Fibroblast of gingiva (primary cell): ENCODE measurements around the gene PPARD.
"Not testable (repeated sequence)": the region's sequence is repeated elsewhere in the genome, so short reads cannot be mapped to it uniquely, and the experiment has no call there.

Source experiments
- DNase-seq: peaks from one replicate; pipeline ENCODE4 v3.0.0-alpha.2; 2011; ENCODE audit warnings: low read depth

PPARD gene

DNA sequence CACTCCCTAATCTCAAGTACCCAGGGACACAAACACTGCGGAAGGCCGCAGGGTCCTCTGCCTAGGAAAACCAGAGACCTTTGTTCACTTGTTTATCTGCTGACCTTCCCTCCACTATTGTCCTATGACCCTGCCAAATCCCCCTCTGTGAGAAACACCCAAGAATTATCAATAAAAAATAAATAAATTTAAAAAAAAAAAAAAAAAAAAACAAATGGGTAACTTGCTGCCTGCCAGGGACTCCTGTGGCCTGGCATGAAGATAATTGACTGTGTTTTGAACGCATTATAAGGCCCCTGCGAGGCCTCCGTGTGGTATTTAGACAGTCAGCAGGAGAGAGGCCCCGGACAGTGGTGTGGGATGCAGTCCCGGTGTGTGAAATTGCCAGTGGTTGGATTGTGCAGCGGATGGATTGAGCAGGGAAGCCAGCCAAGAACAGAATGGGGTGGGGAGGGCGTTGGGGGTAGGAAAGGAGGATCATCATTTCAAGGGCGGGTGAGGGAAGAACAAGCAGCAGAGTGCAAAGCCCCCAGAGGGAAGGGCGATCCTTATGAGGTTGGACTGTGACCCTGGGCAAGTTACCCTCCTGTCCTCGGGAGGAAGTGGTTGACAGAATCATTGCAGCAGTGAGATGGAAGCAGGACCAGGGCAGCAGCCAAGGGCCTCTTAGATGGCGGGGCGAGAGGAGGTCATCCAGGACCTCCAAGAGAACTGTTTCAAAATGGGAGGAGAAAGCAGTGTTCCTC, 43.3 kb downstream of the PPARD start:
- peak; percentile 71 for DNase-seq

- no peak for DNase-seq
These were observed 44.6 kb downstream of the PPARD start for GRCh38 chr6:35386989-35387388.

- no peak for DNase-seq
These were observed 45.7 kb downstream of the PPARD start for GRCh38 chr6:35388030-35388429.

DNA sequence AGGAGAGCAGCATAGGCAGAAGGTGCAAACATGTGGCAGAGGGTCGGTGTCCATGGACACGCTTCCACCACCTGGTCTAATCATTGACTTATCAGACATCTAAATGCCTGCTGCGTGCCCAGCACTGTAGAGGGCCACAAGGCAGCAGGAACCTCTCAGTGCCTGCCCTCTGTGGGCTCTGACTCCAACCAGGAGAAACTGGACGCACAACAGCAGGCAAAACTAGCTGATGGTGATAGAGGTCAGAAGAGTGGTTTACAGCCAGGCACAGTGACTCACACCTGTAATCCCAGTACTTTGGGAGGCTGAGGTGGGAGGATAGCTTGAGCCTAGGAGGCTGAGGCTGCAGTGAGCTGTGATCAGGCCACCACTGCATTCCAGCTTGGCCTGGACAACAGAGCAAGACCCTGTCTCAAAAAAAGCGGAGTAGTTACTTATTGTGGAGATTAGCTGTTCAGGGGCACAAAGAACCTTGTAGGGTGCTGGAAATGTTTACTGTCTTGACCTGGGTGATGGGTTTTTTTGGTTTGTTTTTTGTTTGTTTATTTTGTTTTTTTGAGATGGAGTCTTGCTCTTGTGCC, 46.5 kb downstream of the PPARD start:
- no peak for DNase-seq

DNA sequence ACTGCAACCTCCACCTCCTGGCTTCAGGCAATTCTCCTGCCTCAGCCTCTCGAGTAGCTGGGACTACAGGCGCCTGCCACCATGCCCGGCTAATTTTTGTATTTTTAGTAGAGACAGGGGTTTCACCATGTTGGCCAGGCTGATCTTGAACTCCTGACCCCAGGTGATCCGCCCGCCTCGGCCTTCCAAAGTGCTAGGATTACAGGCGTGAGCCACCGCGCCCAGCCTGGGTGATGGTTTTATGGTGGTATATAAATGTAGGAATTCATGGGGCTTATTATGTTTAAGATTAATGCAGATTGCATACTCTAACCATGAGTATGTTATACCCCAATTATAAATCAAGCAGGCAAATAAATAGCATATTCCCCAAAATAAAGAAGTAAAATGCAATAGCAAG, 47.0 kb downstream of the PPARD start:
- DNase-seq = not testable (repeated sequence)

- peak; percentile 34 for DNase-seq
These were observed 49.0 kb downstream of the PPARD start for GRCh38 chr6:35391240-35391968.

DNA sequence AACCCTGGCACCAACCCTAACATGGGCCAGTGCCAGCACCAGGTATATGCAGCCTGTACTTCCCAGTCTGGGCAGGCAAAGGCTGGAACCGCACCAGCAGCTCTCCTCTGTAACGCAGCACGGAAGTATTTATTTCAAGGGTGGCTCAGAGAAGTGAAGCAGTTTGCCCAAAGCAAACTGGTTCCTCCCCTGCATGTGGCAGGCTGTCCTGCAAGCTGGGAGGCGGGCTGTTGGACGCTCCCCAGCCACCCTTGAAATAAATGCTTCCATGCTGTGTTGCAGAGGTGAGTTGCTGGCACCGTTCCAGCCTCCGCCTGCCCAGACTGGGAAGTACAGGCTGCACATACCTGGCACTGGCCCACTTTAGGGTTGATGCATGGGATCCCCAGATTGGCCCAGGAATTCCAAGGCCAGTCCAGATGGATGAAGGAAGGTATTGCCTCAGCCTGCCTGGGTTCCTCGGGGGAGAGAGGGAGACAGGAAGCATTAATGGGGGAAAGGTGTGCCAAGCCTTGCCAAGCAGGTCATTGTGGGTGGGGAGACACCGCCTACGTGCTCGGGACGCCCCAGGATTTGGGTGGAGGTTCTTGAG, 49.8 kb downstream of the PPARD start:
- no peak for DNase-seq

DNA sequence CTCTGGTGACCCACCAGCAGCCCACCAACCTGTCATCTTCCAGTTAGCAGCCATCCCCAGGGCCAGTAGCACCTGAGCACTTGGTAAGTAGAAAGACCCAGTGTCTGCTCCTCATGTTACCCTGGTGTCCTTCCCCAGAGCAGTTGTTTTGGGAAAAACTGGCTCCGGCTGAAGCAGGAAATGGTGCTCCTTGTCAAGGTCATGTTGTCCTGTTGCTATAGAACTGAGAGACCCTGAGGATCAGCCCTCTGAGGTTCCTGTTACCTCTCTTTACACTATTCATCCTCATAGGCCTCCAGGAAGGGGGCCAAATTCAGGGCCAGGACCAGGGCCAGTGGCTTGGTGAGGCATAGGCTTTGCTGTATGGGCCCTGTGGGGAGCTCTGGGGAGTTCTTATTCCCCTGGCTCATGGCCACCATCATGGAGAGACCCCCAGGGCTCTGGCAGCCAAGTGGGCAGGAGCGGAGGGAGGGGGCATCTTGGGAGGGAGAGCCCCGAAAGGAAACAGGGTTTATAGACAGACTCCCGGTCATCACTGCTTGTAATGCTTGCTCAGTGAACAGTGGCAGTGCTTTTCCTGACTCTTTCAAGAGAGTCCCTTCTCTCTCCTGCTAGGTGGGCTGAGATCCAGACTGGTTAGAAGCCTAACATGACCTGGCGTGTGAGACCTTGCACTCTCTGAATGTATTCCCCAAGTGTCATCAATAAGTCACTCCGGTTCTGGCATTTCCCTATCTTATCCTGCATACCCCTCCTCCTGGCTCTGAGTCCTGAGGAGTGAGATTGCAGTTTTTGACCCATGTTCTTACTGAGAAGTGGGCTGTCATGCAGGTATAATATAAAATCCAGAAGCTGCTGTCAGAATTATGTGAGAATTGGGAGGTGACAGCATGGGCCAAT, 50.7 kb downstream of the PPARD start:
- DNase-seq = no peak

DNA sequence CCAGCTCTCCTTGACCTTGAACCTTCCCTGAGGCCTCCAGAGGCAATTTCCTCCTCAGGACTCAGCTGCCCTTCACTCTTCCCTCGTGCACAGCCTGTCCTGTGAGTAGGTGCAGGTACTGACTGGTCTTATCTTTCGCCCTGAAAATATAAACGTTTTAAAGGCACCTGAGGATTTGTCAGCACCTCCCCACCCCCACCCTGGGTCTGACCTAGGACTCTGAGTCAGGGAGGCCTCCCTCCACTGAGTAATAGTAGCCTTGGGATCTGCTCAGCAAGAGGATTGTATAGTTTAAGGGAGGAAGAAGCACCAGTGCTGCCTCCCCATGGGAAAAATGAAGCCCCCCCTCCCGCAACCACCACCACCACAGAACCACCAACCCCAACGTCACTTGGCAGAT, 54.6 kb downstream of the PPARD start:
- DNase-seq = no peak

DNA sequence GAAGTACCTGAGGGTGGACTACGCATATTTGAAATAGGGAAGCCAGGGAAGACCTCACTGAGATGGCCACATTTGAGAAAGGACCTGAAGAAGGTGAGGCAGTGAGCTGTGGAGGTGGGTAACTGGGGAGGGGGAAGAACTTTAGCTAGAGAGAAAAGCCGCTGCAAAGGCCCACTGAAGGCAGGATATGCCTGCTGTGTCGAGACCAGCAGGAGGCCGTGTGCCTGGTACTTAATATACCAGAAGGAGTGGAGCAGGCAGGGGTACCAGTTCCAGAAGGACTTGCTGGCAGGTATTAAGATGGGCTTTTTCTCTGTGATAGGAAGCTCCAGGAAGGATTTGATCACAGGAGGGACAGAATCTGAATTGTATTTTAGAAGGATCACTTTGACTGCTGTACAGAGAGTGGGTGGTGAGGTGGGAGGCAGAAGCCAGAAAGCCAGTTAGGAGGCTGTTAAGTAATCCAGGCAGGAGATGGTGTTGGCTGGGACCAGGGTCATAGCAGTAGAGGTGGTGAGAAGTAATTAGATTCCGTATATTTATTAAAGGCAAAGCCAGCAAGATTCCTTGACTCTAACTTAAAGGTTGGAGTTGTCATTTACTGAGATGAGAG, 55.6 kb downstream of the PPARD start:
- no peak for DNase-seq

DNA sequence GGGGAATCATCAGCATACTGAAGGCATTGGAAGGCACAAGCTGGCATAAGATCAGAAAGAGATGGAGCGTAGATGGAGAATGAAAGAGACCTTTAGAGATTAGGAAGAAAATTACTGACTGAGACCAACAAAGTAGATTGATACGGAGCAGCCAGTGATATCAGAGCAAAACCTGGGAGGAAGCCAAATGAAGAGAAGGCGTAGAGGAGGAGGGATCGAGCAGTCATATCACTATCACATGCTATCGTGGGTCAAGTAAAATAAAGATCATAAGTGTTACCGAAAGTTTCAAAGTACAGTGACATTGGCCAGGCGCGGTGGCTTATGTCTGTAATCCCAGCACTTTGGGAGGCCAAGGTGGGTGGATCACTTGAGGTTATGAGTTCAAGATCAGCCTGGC, 56.2 kb downstream of the PPARD start:
- DNase-seq = no peak

DNA sequence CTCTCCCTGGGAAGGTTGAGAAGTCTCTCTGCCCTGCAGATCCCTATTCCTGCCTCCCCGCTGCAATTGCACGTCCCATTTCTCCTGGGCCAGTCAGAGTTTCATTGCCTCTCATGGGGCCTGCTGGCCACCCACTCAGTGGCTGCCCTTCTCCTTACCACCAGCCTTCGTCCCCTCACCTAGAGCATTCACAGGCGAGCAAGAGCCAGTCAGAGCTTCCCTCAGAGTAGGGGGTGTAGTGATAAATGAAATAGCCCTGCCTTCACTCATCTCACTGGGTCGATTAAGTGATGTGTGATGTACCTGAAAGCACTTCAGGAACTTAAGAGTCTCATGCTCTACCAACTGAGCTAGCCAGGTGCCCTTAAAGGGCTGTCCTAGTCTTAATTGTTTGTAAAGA, 57.8 kb downstream of the PPARD start:
- no peak for DNase-seq

DNA sequence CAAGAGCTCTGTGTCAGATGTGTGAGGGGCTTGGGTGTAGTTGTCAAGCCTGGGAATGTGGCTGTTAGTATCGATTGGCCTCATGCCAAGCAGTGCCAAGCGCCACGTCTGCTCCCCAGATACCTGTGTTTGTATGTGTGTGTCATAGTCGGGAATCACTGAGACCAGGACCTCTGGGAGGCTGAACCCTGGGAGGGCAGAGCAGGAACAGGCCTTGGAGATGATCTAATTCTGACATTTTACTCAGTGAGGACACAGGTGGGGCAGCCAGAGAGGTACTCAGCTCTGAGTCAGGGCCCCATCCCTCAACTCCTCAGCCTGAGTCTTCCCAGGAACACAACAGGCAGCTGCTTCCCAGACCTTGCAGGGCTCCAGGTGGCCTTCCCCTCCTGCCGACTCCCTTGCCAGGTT, 58.5 kb downstream of the PPARD start:
- DNase-seq = no peak

DNA sequence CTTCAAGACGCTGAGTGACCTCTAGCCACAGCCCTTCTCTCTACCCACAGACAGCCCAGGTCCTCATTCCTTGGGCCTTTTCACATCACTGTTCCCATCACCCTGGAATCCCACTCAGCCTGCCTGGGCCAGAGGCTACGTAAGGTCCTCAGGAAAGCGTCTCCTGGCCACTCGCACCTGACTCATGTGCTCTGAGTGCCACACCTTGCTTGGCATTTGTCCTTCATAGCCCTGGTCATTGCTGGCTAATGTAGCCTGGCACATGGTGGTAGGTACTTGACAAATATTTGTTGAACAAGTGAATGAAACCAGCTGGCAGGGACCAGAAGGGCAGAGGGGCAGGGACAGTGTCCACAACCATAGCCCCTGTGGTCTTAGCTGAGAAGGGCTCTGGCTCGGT, 59.2 kb downstream of the PPARD start:
- no peak for DNase-seq

DNA sequence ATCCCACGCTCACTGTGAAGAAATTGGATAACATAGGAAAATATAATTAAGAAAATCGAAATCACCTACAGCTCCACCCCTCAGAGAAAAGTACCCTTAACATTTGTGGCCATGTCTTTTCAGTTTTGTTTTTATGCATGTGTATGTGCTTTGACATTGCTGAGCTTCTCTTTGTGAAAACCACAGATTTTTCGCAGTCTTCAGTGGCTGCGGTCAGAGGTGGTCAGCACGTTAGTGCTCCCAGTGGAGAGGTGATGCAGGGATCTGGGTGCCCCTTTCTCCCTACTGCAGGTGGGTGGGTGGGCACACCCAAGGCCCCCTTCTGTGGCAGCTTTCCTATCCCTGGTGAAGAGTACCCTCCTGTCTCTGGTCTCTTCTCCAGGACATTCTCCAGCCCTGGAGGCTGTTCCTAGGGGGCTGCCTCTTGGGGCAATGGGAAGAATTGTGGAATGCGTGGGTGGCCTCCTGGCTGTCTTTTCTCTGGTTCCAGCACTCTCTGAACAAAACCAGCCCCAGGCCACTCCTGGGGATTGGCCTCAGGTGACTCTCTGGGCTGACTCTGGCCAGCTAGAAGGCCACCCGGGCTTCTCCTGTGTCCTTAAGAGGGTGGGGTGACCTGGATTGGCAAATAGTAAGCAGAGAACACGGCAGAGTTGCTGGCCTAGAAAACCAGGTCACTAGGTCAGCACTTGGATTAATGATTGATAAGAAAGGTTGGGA, 59.9 kb downstream of the PPARD start:
- DNase-seq = no peak

GRCh38 chr6:35402856-35403191, 60.5 kb downstream of the PPARD start:
- no peak for DNase-seq

DNA sequence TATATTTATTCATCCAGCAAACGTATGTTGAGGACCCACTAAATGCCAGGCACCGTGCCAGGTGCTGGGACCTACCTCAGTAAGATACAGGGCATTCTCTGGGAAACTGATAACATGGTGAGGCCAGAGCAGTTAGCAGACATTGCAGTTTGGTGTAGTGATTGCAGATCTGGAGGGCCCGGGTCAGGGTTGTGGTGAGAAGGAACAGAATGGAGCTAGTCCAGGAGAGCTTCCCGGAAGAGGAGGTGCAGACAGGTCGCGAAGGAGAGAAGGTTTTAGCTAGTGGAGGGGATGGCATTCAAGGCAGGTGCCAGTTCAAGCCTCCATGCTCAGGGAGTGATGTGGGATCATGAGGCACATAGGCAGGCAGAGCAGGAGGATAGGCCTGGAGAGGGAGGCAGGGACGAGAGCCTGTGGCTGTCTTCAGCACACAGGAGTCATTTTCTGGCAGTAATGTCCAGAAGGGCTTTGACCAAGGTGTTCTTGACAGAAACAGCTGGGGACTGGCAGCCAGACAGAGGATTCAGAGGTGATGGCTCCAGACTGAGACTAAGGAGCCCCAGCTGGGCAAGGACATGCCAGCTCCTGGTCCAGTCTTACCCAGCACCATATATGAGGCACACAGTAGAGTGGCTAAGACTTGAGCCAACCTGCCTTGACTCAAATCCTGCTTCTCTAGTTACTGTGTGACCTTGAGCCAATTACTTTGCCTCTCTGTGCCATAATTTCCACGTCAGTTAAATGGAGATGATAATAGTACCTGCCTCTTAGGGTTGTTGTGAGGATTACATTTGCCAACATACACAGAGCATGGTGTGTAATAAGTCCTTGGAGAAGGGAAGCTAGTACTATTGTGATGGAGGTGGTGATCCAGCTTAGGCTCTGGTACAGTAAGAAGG, 61.4 kb downstream of the PPARD start:
- DNase-seq = no peak

DNA sequence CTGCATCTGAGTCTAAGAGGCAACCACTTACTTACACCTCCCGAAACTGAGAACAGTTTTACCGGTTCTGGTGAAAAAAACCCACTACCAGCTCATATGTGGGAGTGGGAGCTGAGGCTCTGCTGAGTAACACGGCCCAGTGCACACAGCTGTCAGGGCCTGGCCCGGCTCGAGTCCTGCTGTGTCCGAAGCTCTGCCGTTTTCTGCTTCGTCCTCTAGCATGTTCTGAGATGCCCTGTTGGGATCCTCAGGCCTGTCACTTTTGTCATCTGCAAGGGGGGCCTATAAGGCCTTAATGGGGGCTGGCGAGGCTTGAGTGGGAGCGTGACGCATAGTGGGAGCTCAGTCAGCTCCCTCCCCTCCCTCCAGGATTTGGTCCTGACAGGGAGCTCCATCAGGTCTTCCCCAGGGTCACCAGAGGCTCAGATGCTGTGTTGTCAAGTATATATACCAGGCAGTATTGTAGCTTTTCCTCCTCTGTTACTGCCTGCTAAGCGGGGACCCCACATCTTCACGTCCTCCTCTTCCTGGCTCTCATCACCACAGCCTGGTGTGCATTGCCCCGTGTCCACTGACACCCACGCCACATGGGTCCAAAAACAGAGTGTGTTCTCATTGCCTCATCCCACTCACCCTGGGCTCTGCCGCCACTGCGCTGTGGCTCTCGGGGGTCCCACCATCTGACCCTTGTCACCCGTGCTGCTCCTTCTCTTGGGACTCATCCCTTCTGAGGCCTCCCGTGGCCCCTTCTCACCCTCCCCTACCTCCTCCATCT, 64.5 kb downstream of the PPARD start:
- DNase-seq = no peak

GRCh38 chr6:35409245-35409644, 66.9 kb downstream of the PPARD start:
- DNase-seq = no peak
